Lung microvascular endothelial cell (primary cell): ENCODE results near the gene CBFA2T2. TPM values are rescaled to one million over a fixed set of nuclear protein-coding genes. Genes with fewer than 3 reads are reported as not detected.
A peak's percentile ranks its signal among the peaks of the same experiment; 100 is the strongest.
"Not testable (repeated sequence)": the region's sequence is repeated elsewhere in the genome, so short reads cannot be mapped to it uniquely, and the experiment has no call there.

Experiments used
- DNase-seq, 2 donors: peaks; one replicate each; pipeline versions ENCODE4 v3.0.0 to v3.0.0-alpha.2; 2010; ENCODE audit warnings: low read depth in 2 of 2
- total RNA-seq: library from RNA; depleted of rRNA; stranded (reverse); fragments of >200 nt; gene quantifications from 2 replicates; pipeline ENCODE4 v1.2.1, GENCODE V29; 2014

CBFA2T2 gene
- total RNA-seq, 1 donor from 2014 or later: 3.2 TPM

DNA sequence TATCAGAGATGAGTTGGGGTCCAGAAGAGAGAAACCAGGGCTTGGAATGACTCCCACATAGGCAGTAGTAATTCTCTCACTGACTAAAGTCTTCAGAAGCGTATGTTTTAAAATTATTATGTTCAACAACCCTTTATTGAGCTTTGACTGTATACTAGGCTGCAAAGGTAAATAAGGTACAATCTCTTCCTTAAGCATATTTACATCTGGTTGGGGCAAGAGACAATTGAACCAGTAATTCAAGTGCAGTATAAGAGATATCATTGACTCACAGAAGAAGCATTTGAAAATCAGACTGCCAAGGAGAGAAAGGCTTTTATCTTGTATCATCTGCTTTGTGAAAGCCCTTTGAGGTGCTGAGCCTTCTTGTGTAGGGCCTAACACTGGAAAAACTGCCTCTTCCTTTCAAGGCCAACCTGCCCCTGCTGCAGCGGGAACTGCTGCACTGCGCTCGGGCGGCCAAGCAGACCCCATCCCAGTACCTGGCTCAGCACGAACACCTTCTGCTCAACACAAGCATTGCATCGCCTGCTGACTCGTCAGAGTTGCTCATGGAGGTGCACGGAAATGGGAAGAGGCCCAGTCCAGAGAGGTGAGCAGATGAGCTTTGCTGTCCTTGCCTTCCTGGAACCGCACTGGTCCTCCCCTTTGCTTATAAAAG, 132.9 kb downstream of the CBFA2T2 start:
- no peak for DNase-seq

DNA sequence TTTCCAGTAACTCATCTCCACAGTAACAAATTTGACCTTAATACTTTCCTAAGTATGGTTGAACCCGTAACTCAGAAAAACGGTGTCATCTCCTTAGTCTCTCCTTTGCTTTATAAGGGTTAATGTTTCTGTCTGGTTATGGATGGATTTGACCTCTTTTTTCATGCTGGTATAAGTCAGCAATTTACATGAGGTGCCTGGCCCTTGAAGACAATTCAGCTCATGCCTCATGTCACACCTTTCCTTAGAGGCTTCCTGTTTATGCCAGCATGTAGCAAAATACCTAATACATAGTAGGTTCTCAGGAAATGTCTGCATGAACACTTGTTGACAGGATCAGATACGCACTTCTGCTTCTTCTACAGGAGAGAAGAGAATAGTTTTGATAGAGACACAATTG, 134.5 kb downstream of the CBFA2T2 start:
- DNase-seq: peak in 1 of 2 donors; percentile 34

- DNase-seq: no peak
Observed at GRCh38 chr20:33626190-33626589, 136.3 kb downstream of the CBFA2T2 start.

DNA sequence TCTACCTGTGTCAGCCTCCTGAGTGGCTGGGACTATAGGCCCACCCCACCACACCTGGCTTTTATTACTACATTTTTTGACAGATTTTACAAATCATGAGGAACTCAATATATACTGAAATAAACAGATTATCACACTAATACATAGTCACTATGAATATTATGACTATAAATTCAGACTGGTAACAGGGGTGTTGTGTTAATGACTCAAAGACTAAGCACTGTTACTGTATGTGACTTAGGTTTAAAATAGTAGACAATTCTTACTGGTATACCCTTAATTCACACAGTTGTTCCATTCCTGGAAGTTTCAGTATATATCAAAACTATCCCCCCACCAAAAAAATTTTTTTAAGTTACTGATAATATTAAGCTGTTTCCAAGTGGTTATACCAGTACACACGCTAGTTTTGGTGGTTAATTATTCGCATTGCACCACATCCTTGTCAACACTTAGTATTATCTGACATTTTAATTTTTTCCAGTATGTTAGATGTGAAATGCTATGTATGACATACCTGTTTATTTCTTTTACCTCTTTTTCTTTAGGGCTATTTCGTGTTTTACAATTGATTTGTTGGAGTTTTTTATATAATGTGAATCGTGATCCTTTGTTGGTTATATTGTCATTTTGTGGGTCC, 137.8 kb downstream of the CBFA2T2 start:
- DNase-seq: no peak

- DNase-seq: no peak
Observed at GRCh38 chr20:33629533-33629932, 139.6 kb downstream of the CBFA2T2 start.

GRCh38 chr20:33629979-33630378, 140.1 kb downstream of the CBFA2T2 start:
- no peak for DNase-seq

- DNase-seq: no peak
Observed at GRCh38 chr20:33630507-33630906, 140.6 kb downstream of the CBFA2T2 start.

DNA sequence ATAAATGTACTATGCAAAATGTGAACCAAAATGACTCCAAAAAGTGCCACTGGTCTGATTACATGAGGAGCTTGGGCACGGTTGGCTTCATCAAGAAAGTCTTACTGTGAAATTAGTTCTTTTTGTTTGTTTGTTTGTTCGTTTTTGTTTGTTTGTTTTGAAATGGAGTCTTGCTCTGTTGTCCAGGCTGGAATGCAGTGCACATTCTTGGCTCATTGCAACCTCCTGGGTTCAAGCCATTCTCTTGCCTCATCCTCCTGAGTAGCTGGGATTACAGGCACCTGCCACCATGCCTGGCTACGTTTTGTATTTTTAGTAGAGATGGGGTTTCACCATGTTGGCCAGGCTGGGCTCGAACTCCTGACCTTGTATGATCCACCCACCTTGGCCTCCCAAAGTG, 142.0 kb downstream of the CBFA2T2 start:
- DNase-seq: not testable (repeated sequence)

- no peak for DNase-seq
Observed at GRCh38 chr20:33635341-33635740, 145.4 kb downstream of the CBFA2T2 start.

GRCh38 chr20:33636776-33637175, 146.9 kb downstream of the CBFA2T2 start:
- DNase-seq: no peak

- peak in 1 of 2 donors; percentile 42 for DNase-seq
Observed at GRCh38 chr20:33640287-33640686, 150.4 kb downstream of the CBFA2T2 start.

DNA sequence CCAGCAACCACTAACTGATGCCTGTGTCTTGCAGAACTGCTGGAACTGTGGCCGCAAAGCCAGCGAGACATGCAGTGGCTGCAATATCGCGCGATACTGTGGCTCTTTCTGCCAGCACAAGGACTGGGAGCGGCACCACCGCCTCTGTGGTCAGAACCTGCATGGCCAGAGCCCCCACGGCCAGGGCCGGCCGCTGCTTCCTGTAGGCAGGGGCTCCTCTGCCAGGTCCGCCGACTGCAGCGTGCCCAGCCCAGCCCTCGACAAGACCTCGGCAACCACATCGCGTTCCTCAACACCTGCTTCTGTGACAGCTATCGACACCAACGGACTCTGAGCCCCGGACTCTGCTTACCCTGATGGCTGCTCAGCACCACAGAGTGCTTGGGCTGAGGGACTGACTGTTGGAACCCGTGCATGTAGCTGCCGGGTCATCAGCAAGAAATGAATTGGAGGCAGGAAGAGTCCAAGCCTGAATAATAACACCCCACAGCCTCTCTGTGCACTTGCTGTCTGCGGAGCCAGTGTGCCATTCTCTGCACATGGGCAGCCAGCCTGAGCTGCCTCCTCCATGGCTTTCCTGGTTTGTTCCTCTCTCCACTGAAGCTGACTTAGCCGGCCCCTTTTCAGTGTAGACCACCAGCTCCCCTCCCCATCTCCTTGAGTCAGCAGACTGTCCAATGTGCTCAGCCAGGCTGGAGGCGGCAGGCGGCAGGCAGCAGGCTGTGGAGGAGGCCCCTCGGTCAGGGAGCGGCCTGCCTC, 154.6 kb downstream of the CBFA2T2 start:
- DNase-seq: no peak

DNA sequence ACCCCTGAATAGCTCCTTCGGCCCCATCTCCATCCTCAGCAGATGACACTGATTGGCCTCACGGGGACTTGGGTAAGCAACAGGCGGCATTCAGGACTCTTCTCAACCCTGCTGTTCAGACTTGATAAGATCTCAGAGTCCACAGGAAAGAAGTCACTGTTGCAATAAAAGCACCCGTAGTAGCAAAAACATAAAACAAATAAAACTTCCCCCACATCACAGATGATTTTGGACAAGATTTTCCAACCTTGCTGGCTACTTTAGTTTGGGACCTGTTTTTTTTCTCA, 155.1 kb downstream of the CBFA2T2 start:
- DNase-seq: no peak

DNA sequence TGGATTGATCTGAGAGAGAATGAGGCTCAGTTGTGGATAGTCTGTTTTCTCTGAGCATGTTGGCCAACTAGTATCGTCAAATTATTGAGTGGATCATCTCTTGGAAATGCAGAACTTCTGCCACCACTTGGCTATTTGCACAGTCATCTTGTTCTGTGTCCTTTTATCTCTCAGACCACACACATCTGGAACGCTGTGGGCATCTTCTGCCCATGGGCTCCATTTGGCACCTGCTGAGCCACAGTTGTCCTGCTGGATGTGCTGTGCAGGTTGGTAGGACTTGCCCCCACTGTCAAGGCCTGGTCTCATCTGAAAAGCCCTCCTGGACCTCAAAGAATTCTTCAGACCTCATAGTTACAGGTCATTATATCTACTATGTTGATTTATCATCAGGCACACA, 155.5 kb downstream of the CBFA2T2 start:
- DNase-seq: no peak

- no peak for DNase-seq
Observed at GRCh38 chr20:33646191-33646590, 156.3 kb downstream of the CBFA2T2 start.

DNA sequence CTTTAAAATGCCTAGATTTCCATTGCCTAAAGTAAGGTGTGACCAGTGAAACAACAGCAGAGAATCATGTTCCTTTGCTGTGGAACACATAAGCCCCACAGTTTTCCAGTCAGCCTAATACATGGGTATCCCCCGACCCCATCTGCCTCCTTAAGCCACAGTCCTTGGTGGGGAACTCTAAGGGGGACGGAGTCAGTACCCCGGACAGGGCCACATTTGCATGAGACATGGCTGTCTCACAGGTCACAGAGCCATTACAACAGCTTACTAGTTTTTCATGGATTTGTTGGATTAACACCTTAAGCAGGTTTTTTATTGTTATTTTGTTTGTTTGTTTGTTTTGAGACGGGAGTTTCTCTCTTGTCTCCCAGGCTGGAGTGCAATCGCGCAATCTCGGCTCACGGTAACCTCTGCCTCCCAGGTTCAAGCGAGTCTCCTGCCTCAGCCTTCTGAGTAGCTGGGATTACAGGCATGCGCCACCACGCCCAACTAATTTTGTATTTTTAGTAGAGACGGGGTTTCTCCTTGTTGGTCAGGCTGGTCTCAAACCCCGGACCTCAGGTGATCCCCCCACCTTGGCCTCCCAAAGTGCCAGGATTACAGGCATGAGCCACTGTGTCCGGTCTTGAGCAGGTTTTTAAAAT, 157.2 kb downstream of the CBFA2T2 start:
- DNase-seq: not testable (repeated sequence)

DNA sequence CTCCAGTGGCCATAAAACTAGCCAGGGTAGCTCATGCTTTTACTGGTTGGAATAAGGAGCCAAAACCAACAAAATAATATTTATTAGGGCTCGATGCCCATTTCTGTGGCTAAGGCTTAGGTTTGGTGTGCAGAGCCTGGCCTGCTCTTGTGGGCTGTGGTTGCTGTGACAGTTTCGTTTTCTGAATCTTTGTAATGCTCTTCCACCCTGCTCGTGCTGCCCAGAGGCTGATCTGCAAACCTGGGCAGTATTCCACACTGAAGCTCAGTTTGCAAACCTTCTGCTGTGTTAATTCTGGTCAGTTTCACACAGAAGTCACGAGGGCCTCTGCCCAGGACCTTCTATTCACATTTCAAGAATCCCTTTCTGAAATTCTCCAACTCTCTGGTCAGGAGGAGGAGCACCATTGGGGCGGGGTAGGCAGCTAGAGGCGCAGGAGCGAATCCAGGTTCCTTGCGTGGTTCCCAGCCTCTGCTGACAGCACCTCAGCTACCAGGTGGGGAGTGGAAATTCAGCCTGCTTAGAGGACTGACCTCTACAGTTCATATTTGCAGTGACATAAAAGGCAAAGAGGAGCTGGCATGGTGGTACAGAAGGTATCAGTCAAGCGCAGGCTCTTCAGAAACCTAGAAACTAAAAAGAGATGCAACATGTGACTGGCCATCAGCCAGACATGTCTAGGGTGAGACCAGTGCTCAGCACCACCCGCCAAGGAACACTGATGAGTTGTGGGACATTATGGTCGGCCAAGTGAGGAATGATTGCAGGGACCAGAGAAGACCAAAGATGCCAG, 157.9 kb downstream of the CBFA2T2 start:
- peak in 1 of 2 donors; percentile 89 for DNase-seq

DNA sequence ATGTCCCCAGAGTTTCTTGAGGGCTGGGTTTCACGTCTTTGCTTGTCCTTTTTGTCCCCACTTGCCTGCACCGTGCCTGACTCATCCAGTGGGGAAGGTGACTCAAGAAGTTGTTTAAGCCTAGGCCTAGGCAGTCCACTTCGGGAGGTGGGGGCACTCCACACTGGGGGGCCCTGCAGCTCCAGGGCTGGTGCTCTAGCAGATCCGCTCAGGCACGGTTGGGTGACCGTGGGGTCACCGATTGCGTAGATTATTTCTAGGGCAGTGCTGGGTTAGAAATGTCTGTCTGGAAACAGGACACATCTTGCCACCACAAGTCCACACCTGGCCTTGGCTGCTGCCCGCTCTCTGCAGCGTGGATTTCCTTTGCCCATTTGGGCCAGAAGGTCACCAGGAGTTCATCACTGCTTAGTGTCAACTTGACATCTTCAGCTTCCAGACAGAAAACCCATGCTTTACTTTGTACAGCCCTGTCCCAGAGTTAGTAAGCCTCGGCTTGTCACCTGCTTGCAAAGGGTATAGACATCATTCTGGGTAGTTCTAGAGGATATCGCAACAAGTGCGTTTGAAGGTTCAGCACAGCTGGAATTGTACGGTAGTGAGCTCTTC, 158.6 kb downstream of the CBFA2T2 start:
- DNase-seq: no peak

DNA sequence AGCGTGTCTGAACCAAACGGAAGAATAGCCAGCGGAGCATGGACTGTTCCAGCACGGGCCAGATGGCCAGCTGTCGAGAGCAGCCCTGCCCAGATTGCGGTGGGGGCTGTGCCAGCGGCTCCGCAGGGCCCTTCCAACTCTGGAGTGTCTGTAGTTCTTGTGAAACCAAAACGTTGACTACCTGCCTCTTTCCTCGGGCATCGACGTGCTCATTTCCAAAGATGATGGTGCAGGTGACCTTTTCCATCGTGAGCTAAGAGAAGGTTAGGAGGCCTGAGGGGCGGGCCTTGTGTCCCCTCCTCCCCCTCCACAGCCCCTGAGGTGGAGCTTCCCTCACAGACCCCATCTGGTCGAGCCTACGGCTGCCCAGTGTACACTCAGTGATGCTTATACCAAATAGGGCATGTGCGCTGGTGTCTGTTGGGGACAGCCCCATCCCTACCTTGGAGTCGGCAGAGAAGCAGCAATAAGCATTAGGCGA, 159.3 kb downstream of the CBFA2T2 start:
- DNase-seq: no peak

GRCh38 chr20:33650111-33650752, 160.3 kb downstream of the CBFA2T2 start:
- no peak for DNase-seq
